ENCODE data around the gene KCNQ1.

KCNQ1 gene

GRCh38 chr11:2741377-2742131, 296.7 kb downstream of the KCNQ1 start:
- no peak for DNase-seq

- no peak for DNase-seq
These were observed 297.4 kb downstream of the KCNQ1 start for GRCh38 chr11:2742201-2742600.

- no peak for DNase-seq
These were observed 298.0 kb downstream of the KCNQ1 start for GRCh38 chr11:2742611-2743426.

GRCh38 chr11:2743427-2744110, 298.8 kb downstream of the KCNQ1 start:
- no peak for DNase-seq

- no peak for DNase-seq
These were observed 299.4 kb downstream of the KCNQ1 start for GRCh38 chr11:2744166-2744565.

- DNase-seq: no peak
These were observed 300.7 kb downstream of the KCNQ1 start for GRCh38 chr11:2745511-2745910.

- no peak for DNase-seq
These were observed 301.8 kb downstream of the KCNQ1 start for GRCh38 chr11:2746401-2747247.

GRCh38 chr11:2747248-2748027, 302.6 kb downstream of the KCNQ1 start:
- no peak for DNase-seq

GRCh38 chr11:2748061-2748813, 303.4 kb downstream of the KCNQ1 start:
- DNase-seq: no peak

GRCh38 chr11:2748814-2749554, 304.2 kb downstream of the KCNQ1 start:
- no peak for DNase-seq

GRCh38 chr11:2750101-2750681, 305.4 kb downstream of the KCNQ1 start:
- DNase-seq: no peak

GRCh38 chr11:2750682-2751522, 306.1 kb downstream of the KCNQ1 start:
- DNase-seq: no peak

- no peak for DNase-seq
These were observed 306.9 kb downstream of the KCNQ1 start for GRCh38 chr11:2751523-2752203.

- DNase-seq: no peak
These were observed 307.5 kb downstream of the KCNQ1 start for GRCh38 chr11:2752204-2752770.

- no peak for DNase-seq
These were observed 308.1 kb downstream of the KCNQ1 start for GRCh38 chr11:2752923-2753322.

- DNase-seq: no peak
These were observed 309.2 kb downstream of the KCNQ1 start for GRCh38 chr11:2754008-2754407.

- no peak for DNase-seq
These were observed 310.3 kb downstream of the KCNQ1 start for GRCh38 chr11:2755071-2755470.

GRCh38 chr11:2758751-2759150, 313.9 kb downstream of the KCNQ1 start:
- no peak for DNase-seq

All from stimulated activated CD4-positive, alpha-beta T cell treated with anti-CD3 and anti-CD28 coated beads, Interleukin-4, amount 100 ng/mL, for 4 hours (primary cell).